NCI-H1105 treated with DMSO at 0.1 percent for 48 hours (cell line): ENCODE results near the gene DOK7.

Source experiments
- DNase-seq: peaks from one replicate; lab custom pipeline; 2025; lab: John Stamatoyannopoulos, UW

The DOK7 gene

GRCh38 chr4:3463556-3464348 lies 646 bp downstream of the DOK7 start:
- no peak for DNase-seq

- DNase-seq: no peak
Measured at GRCh38 chr4:3464349-3464905, 1.3 kb downstream of the DOK7 start.

DNA sequence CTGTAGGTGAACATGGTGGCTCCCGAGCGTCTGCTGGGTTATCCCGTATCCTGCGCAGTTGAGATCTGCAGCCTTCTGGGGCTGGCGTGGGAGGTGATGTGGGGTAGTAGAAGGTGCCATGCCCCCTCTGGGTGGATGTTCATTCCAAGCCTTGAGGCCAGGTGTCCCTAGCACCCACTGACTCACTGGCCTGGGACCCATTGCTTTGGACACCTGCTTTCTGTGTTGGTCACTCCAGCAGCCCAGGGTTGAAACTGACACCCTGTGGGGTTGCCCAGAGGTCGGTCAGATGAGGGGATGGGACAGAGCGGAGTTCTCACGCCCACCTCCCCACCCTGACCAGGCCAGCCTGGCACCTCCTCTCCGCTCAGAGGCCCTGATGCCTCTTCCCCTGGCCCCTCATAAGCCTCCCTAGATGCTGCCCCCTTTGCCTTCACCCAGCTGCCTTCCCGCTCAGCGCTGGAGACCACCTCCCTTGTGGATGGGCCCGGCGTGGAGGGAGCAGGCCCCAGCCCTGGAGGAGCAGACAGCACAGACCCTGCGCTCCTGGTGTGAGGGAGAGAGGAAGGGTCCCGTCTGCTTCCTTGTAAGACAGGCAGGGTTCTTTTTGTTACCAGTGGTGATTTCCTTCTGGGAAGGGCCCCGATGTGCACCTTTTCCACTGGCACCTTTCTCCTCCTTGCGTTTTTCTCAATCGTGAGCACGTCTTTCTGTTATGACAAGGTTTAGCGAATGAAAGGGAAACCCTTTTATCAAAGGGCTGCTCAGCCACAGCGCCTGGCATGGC lies 2.0 kb downstream of the DOK7 start:
- DNase-seq: no peak

DNA sequence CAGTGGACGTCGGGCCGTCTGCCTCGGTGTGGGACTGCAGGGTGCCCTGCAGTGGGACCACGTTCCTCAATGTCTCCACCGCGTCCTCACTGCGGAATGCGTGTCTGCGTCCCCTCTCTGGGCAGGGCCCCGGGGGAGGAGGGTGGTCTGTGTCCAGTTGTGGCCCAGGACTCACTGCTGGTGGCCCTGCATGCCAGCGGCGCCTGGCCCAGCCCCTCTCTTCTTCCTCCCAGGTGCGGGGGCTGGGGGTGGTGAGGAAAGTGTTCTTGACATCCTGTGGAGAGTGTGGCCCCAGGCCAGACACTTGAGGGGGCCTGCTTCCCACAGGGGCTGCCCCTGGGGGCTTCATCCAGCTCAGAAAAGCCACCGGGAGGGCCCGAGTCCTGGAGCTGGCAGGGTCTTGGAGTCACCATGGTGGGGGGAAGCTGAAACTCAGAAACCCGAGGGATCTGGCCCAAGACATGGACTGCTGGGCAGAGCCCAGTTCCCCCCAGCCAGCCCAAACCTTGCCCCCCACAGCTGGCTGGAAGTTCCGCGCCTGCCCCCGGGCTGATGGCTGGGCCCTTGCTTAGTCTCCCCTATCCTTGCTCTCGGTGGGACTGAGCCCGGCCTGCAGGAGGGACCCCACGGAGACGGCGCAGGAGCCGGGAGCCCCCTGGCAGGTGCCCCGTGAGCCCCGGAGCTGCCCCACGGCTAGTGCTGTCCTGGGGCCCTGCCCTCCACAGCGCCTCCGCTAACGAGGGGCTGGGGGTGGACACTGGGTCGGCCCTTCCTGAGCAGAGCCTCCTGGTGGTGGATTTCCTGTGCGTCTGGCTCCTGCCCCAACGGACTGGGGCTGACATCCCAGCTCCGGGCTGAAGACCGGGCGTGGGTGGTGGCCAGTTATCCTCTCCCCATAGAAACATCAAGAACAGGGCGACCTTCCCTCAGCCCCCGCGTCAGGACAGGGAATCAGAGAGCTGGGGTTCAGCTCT lies 2.9 kb downstream of the DOK7 start:
- DNase-seq: no peak

DNA sequence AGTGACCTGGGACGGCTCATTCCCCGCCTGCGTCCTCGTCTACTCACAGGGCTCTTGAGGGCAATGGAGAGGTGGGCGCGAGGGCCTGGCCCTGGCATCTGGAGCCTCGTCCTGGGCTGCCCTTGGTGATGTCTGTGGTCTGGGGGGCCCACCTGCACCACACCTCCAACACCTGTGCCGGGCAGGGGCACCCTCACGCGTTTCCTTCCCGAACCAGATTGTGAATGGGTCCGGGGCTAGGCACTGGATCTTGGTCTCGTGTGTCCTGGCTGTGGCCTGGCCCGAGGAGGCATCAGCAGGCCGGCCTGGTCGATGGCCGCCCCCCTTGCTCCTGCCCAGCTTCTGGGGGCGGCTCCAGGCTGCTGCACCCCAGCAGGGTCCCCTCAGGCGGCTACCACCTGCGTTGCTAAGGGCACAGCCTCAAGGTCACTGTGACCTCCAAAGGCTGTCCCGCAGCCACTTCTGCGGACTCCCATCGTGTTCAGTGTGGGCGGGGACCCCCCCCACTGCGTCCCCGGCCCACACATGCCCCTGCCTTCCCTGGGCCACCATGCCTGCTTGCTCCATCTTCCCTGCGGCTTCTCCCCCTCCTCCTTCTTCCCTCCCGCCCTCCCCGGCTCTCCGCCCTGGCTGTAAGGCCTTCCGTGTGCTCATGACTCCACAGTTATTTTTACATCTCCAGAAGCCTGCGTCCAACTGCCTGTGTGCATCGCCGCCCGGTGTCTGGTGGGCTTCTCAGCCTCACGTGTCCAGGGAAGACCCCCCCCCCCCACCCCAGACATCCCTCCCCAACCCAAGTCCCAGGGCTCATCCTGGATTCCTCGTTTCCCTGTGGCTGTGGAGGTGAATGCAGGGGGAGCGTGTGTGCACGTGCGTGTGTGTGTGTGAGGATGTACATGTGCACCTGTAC lies 3.8 kb downstream of the DOK7 start:
- DNase-seq: no peak

DNA sequence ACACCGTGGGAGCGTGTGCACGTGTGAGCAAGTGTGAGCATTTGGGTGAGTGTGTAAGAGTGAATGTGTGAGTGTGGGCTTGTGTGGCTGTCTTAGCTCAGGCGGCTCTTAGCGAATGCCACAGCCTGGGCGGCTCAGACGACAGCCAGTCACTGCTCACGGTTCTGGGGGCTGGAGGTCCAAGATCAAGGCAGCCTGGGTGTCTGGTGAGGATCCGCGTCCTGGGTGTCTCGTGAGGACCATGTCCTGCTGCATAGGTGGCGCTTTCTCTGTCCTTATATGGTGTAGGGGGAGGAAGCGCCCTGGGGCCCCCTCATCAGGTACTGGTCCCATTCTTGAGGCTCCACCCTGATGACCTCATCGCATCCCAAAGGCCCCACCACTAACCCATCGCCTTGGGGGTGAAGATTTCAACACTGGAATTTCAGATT lies 4.5 kb downstream of the DOK7 start:
- no peak for DNase-seq

DNA sequence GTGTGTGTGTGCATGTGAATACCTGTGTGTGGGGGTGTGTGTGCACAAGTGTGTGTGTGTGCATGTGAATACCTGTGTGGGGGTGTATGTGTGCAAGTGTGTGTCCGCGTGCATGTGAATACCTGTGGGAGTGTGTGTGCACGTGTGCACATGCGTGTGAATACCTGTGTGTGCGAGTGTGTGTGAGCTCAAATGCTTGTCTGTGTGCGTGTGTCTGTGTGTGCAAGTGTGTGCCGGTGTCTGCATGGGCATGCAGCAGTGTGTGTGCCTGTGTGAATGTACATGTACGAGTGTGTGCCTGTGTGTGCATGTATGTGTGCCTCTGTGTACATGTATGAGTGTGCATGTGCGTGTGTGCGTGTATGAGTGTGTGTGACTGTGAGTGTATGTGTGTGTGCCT lies 5.0 kb downstream of the DOK7 start:
- DNase-seq: no peak

GRCh38 chr4:3468804-3469203 lies 5.7 kb downstream of the DOK7 start:
- no peak for DNase-seq

DNA sequence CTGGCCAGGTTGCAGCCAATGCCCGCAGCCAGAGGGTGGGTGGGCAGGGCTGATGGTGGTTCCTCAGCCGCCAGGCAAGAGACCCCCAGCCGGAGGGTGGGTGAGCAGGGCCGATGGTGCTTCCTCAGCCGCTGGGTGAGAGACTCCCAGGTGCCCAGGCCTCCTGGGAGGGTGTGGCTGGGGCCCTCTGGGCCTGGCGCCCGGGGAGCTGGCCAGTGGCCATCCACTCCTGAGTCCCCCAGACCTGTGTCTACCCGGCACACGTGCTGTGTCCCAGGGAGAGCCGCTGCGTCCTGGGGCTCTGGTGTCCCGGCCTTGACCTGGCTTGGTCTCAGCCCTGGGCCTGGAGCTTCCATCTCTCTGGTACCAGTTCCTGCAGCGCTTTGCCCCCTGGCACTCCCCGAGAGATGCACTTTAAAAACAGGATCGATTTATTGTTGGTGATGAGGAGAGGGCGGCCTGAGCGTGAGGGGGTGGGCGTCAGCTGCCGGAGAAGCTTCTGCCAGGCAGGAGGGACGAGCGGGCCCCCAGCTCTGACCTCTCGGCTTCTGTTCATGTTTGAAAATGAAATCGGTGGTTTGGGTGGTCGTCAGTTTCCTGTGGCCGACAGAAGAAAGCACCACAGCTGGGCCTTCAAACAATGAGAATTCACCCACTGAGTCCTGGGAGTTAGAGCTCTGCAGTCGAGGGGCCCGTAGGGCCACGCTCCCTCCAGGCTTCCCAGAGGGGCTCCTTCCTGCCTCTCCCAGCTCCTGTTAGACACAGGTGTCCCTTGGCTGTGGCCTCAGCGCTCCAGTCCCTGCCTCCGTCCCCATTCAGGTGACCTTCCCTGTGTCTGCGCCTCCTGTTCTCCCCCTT lies 6.5 kb downstream of the DOK7 start:
- DNase-seq: no peak

- DNase-seq: no peak
Measured at GRCh38 chr4:3470244-3471097, 7.4 kb downstream of the DOK7 start.

GRCh38 chr4:3471098-3471760 lies 8.1 kb downstream of the DOK7 start:
- DNase-seq: no peak

GRCh38 chr4:3471886-3472285 lies 8.8 kb downstream of the DOK7 start:
- no peak for DNase-seq

- DNase-seq: no peak
Measured at GRCh38 chr4:3472411-3473141, 9.5 kb downstream of the DOK7 start.

DNA sequence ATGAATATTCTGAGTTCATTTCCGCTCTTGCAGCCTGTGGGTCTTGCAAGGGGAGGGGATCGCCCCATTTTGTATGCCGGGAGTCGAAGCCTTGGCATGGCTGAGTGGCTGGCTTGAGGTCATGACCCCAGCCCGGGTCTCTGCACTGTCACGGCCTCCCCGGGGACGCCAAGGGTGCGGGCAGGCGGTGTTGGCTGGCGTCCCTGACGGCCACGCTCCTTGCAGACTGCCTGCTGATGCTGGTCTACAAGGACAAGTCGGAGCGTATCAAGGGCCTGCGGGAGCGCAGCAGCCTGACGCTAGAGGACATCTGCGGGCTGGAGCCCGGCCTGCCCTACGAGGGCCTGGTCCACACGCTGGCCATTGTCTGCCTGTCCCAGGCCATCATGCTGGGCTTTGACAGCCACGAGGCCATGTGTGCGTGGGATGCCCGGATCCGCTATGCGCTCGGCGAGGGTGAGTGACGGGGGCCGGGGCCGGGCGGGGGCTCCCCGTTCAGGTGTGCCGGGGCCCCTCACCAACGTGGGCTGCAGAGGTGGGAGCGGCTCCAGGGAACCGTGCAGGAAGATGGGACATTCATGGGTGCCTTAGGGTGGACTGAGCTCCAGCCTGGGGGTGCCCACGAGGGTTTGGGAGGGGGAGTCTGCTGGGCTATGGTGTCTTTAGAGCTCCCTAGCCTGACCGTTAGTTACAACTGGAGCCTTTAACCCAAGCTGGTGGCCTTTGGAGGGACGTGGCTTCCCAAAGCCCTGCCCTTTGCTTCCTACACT lies 10.3 kb downstream of the DOK7 start:
- DNase-seq: no peak

GRCh38 chr4:3473996-3474765 lies 11.1 kb downstream of the DOK7 start:
- DNase-seq: no peak
